GM19452 (cell line): ENCODE measurements around the gene KHDC1.
"Not testable (repeated sequence)": the region's sequence is repeated elsewhere in the genome, so short reads cannot be mapped to it uniquely, and the experiment has no call there.

Experiments
- ATAC-seq: cut with Tn5 transposase; IDR thresholded peaks from one replicate; pipeline ENCODE4 v1.9.1; 2021; ENCODE audit not compliant: unreplicated experiment

The KHDC1 gene

GRCh38 chr6:73252703-73253102 lies 10.3 kb downstream of the KHDC1 start:
- ATAC-seq = no peak

DNA sequence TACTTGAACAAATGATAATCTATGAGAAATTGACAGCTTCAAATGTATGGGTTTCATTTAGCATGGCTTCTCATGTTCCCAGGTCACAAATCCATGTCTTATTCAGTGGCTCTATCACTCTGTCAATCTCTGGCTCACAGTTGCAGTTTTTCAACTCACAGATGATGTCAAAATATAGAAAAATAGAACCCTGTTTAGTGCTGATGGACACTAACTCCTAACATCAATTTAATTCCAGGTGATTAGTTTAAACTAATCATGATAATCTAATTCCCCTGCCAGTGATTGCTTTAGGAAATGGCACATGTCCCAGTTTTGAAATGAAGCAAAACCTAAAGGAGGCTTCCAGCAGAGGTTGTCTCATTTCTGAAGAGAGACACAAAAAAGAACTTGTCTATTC lies 13.0 kb downstream of the KHDC1 start:
- no peak for ATAC-seq

DNA sequence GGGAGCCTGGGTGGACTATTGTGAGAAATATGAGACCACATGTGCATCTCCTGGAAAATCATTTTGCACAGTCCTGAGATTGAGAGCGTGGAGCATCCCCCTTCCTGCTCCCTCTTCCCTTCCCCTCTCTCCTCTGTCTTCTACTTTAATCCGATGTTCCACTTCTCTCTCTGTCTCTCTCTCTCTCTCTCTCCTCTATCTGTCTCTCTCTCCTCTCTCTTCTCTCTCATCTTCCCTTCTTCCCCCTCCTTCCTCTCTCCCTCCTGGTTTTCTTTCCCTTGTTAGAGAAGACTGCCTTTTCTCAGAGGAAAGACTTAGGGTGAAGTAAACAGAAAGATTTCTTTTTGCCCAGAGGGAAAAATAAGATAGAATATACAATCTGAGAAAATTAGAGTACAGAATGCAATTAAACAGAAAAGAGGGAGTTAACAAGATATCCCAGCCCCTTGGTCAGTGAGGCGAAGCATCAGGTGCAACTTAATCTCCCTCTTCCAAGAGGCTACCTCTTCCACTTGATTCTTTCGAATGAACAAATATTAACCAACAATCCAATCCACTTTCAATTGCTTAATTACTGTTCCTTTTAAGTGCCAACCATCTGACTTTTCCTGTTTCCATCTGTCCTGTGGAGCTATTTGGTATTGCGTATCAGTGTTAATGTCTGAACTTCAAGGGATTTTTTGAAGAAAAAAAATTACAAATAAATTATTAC lies 14.6 kb downstream of the KHDC1 start:
- ATAC-seq = no peak

- ATAC-seq = no peak
Measured at GRCh38 chr6:73242001-73242400, 21.0 kb downstream of the KHDC1 start.

DNA sequence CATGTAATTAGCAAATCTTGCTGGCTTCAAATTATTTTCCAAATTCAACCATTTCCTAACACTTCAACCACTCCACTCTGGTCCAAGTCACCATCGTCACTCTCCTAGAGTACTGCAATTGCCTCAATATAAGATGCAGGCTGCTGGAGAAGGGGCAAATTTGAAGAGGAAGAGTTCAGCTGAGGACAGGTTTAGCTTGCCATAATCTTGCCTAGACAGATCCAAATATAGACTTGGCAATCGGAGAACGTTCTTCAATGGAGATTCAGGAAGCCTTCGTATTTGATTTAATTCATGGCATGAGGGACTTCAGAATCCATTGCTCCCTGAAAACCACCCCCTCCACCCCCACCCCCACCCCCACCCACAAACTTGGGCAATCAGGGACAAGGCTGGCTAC lies 22.3 kb downstream of the KHDC1 start:
- ATAC-seq = no peak

DNA sequence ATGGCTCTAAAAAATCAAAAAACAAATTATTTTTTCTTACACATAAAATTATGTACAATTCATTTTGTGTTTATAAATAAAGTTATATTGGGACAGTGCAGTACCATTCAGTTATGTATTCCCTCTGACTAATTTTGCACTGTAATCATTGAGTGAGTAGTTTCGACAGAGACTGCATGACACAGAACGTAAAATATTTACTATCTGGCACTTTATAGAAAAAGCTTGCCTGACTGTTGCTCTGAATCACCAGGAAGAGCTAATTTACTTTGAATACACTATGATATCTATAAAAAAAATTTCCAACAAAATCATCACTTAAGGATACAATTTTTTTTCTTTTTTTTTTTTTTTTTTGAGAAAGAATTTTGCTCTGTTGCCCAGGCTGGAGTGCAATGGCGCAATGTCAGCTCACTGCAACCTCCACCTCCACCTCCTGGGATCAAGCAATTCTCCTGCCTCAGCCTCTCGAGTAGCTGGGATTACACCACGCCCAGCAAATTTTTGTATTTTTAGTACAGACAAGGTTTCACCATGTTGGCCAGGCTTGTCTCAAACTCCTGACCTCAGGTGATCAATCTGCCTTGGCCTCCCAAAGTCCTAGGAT lies 26.7 kb downstream of the KHDC1 start:
- no peak for ATAC-seq

DNA sequence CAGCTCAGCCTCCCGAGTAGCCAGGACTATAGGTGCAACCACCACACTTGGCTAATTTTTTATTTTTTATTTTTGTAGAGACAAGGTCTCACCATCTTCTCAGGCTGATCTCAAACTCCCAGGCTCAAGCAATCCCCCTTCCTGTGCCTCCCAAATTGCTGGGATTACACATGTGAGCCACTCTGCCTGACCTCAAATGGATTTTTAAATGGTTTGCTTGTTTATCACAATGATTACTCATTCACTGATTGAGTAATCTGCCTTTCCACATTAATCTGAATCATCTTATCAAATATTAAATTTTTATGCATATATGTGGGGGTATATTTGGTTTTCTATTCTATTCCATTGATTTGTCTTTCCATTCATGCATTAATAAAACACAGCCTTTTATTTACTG lies 28.3 kb downstream of the KHDC1 start:
- no peak for ATAC-seq

- not testable (repeated sequence) for ATAC-seq
Measured at GRCh38 chr6:73233971-73234370, 29.0 kb downstream of the KHDC1 start.

- ATAC-seq = no peak
Measured at GRCh38 chr6:73233048-73233447, 29.9 kb downstream of the KHDC1 start.

GRCh38 chr6:73231986-73232391 lies 31.0 kb downstream of the KHDC1 start:
- ATAC-seq = peak; percentile 78

GRCh38 chr6:73227606-73228255 lies 35.3 kb downstream of the KHDC1 start:
- no peak for ATAC-seq

DNA sequence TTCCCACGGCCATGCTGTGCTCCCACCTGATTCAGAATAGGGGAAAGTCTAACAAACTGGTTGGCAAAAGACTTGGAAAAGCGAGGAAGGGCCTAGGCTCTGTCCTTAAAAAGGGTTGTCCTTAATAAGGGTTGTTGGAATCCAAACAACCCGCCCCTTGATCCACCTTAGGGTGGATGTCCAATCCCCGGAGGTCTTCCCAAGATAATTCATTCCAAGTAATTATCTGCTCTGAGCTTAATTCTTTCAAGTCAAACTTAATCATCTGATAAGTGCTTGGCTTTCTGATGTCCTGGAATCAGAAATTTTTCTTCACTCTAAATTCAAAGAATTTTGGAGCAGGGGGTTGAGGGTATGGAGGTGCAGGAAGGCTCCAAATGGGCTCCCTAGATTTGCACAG lies 37.6 kb downstream of the KHDC1 start, which contains the start of gene KHDC1L:
Gene KHDC1L, minus strand, starts transcription at position 101 of the 400 bp plus-strand sequence. Its CDS starts 88 bp downstream, at position 13.
- ATAC-seq = no peak

DNA sequence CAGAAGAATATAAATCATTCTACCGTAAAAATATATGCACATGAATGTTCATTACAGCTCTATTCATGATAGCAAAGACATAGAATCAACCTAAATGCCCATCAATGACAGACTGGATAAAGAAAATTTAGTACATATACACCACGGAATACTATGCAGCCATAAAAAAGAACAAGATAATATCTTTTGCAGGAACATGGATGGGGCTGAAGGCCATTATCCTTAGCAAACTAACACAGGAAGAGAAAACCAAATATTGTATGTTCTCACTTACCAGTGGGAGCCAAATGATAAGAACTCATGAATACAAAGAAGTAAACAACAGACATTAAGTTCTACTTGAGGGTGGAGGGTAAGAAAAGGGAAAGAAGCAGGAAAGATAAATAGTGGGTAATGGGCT lies 46.1 kb downstream of the KHDC1 start:
- no peak for ATAC-seq

DNA sequence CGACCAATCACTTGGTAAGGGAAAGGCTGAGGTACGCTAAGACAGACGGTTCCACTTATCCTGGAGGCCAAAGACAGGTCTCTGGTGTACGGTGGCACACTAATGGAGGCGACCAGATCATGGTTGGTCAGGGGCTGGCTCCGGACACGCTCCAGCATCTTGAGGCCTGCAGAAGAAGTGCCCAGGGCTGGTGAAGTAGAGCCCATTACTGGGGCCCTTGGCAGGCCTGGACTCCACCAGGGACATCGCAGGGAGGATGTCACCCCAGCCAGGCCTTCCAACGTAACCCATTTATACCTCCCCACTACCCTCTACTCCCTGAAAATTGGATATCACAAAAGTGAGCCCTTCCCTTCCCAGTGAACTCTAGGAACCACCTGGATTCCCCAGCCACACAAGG lies 53.9 kb downstream of the KHDC1 start:
- no peak for ATAC-seq

DNA sequence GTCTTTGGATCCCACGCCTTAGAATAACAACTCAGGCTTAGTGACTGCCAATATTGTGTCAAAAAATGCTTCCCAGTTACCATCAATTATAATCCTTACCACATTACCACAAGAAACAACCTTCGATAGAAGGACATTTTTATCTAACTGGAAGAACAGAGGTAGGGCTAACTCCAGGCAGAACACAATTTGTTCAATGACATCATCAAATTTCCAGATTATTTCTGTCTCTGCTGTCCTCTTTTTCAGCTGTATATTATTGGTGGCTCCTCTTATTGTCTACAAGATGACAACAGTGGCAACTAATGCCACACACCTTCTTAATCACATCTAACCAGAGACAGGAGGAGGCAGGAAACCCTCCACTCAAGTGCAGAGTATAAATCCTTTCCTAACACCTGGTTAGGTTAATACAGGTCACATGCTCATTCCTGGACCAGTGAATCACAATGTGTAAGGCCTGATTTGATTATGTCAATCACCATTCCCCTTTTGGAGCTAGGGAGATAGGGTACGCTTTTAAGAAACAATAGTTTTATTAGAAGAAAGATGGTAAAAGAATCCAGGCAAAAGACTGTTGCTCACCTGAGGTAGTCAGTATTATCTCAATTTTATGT lies 55.7 kb downstream of the KHDC1 start:
- ATAC-seq = no peak

GRCh38 chr6:73204252-73204651 lies 58.7 kb downstream of the KHDC1 start:
- ATAC-seq = no peak

- ATAC-seq = no peak
Measured at GRCh38 chr6:73203098-73203497, 59.9 kb downstream of the KHDC1 start.

DNA sequence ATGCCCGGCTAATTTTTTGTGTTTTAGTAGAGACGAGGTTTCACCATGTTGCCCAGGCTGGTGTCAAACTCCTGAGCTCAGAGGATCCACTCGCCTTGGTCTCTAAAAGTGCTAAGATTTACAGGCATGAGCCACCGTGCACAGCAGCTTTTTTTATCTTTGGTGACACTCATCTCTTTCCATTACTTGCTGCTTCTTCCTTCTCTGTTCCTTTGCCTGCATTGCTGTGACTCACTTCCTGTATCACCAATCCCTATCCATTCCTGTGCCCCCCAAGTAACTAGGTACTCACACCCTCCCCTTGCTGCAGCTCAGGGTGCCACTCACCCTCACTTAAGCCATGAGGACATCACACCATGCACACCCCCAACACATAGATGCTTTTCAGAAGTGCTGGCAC lies 62.3 kb downstream of the KHDC1 start:
- ATAC-seq = no peak

GRCh38 chr6:73200247-73200646 lies 62.7 kb downstream of the KHDC1 start:
- ATAC-seq = no peak

DNA sequence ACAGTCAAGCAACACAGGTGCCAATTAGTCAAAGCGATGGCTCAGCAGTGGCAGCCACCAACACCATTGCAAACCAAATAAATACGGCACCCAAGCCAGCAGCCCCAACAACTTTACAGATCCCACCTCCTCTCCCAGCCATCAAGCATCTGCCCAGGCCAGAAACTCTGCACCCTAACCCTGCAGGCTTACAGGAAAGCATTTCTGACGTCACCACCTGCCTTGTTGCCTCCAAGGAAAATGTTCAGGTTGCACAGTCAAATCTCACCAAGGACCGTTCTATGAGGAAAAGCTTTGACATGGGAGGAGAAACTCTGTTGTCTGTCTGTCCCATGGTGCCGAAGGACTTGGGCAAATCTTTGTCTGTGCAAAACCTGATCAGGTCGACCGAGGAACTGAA lies 68.3 kb downstream of the KHDC1 start:
- no peak for ATAC-seq

DNA sequence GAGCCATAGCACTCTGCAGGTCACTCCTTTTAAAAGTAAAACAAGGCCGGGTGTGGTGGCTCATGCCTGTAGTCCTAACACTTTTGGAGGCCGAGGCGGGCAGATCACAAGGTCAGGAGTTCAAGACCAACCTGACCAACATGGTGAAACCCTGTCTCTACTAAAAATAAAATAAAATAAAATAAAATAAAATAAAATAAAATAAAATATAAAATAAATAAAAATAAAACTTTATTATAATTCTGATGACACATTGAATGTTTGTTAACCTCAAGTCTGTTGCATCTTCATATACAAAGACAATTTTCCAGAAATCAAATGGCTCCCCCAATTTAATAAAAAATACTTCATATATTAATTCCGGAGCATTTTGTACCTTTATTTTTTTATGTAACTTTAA lies 69.7 kb downstream of the KHDC1 start:
- not testable (repeated sequence) for ATAC-seq
